Loucy (cell line): ENCODE data around the gene BTBD9.

Source experiments
- H2AFZ ChIP-seq: fragments of 200-600 bp; sonication (generic); 2 replicates; pipeline ENCODE4 v1.6.0; 2016; ENCODE audit warnings: antibody characterized with exemption, mild to moderate bottlenecking, low read length, moderate library complexity
- H3F3A ChIP-seq: fragments of 200-600 bp; 2 replicates; pipeline ENCODE4 v1.6.0; 2016; ENCODE audit warnings: antibody characterized with exemption, low read depth, mild to moderate bottlenecking
- H3K27me3 ChIP-seq: fragments of 200-600 bp; sonication (generic); 2 replicates; pipeline ENCODE4 v1.6.1; 2014; ENCODE audit warnings: low read length, mild to moderate bottlenecking; ENCODE audit not compliant: insufficient read depth, poor library complexity, severe bottlenecking
- H3K36me3 ChIP-seq: fragments of 200-600 bp; sonication (generic); 2 replicates; pipeline ENCODE4 v1.6.1; 2016; ENCODE audit warnings: low read length; ENCODE audit not compliant: insufficient read depth
- H3K4me1 ChIP-seq: fragments of 200-600 bp; sonication (generic); 2 replicates; pipeline ENCODE4 v1.5.1; 2014; ENCODE audit warnings: low read length, mild to moderate bottlenecking; ENCODE audit not compliant: insufficient read depth, poor library complexity, severe bottlenecking
- H3K4me2 ChIP-seq: fragments of 200-600 bp; sonication (generic); 2 replicates; pipeline ENCODE4 v1.6.0; 2014; ENCODE audit warnings: antibody characterized with exemption, low read length, low read depth, mild to moderate bottlenecking; ENCODE audit not compliant: poor library complexity, severe bottlenecking
- H3K4me3 ChIP-seq: fragments of 200-600 bp; sonication (generic); 2 replicates; pipeline ENCODE4 v1.5.1; 2014; ENCODE audit warnings: low read length, mild to moderate bottlenecking, mixed read lengths; ENCODE audit not compliant: poor library complexity, severe bottlenecking
- H3K79me2 ChIP-seq: fragments of 200-600 bp; sonication (generic); 2 replicates; pipeline ENCODE4 v1.6.1; 2014; ENCODE audit warnings: low read length; ENCODE audit not compliant: insufficient read depth
- H3K9ac ChIP-seq: fragments of 200-600 bp; sonication (generic); 2 replicates; pipeline ENCODE4 v1.6.0; 2014; ENCODE audit warnings: mild to moderate bottlenecking, low read depth, low read length, moderate library complexity; ENCODE audit not compliant: poor library complexity, severe bottlenecking
- H3K9me2 ChIP-seq: fragments of 200-600 bp; sonication (generic); replicated peaks from 2 replicates; pipeline ENCODE4 v1.6.1; 2016; ENCODE audit warnings: low read depth, low read length, mixed read lengths
- H3K9me3 ChIP-seq: fragments of 200-600 bp; sonication (generic); 2 replicates; pipeline ENCODE4 v1.6.1; 2014; ENCODE audit warnings: mild to moderate bottlenecking, antibody characterized with exemption, low read length, low read depth; ENCODE audit not compliant: insufficient read depth
- H4K20me1 ChIP-seq: fragments of 200-600 bp; sonication (generic); 2 replicates; pipeline ENCODE4 v1.6.0; 2014; ENCODE audit warnings: antibody characterized with exemption, low read length, mild to moderate bottlenecking; ENCODE audit not compliant: insufficient read depth, poor library complexity, severe bottlenecking
- CTCF ChIP-seq: fragments of 200-600 bp; sonication (generic); conservative IDR thresholded peaks from 2 replicates; pipeline ENCODE4 v1.5.1; 2014; ENCODE audit warnings: mild to moderate bottlenecking, antibody characterized with exemption, low read length
- EZH2phosphoT487 ChIP-seq: fragments of 200-600 bp; IDR thresholded peaks from 2 replicates; pipeline ENCODE4 v1.6.1; 2018; ENCODE audit warnings: antibody characterized with exemption, mild to moderate bottlenecking, moderate library complexity, borderline replicate concordance

Gene BTBD9

GRCh38 chr6:38502423-38502822 lies 137.3 kb downstream of the BTBD9 start:
- no peaks in the 10 kb centered on the region for H3K9me2 ChIP-seq
- H3K4me2 ChIP-seq = no peak overlapping the region
- no peaks in the 10 kb centered on the region for H3F3A ChIP-seq
- peaks cover 5% of the 10 kb centered on the region for H3K4me1 ChIP-seq
- TF ChIP-seq CTCF = no peak
- no peak for TF ChIP-seq EZH2phosphoT487
- H3K79me2 ChIP-seq = no peaks in the 10 kb centered on the region
- no peaks in the 10 kb centered on the region for H4K20me1 ChIP-seq
- no peak overlapping the region for H3K4me3 ChIP-seq
- no peak overlapping the region for H2AFZ ChIP-seq
- H3K36me3 ChIP-seq = no peaks in the 10 kb centered on the region
- H3K9ac ChIP-seq = no peak overlapping the region
- H3K9me3 ChIP-seq = no peaks in the 10 kb centered on the region
- no peaks in the 10 kb centered on the region for H3K27me3 ChIP-seq

- H3K9me3 ChIP-seq = no peaks in the 10 kb centered on the region
- no peaks in the 10 kb centered on the region for H3K36me3 ChIP-seq
- no peaks in the 10 kb centered on the region for H4K20me1 ChIP-seq
- no peak overlapping the region for H3K4me2 ChIP-seq
- no peak overlapping the region for H3K4me3 ChIP-seq
- peaks cover 3% of the 10 kb centered on the region for H3K4me1 ChIP-seq
- no peaks in the 10 kb centered on the region for H3K27me3 ChIP-seq
- H3K9me2 ChIP-seq = no peaks in the 10 kb centered on the region
- no peaks in the 10 kb centered on the region for H3F3A ChIP-seq
- H3K79me2 ChIP-seq = no peaks in the 10 kb centered on the region
- TF ChIP-seq CTCF (no peak), EZH2phosphoT487 (no peak)
- H3K9ac ChIP-seq = no peak overlapping the region
- H2AFZ ChIP-seq = no peak overlapping the region
Observed at GRCh38 chr6:38501931-38502330, 137.8 kb downstream of the BTBD9 start.

GRCh38 chr6:38499529-38500096 lies 140.1 kb downstream of the BTBD9 start:
- Histone ChIP-seq H3K36me3 (no peaks in the 10 kb centered on the region), H3K9me3 (no peaks in the 10 kb centered on the region), H3F3A (no peaks in the 10 kb centered on the region), H3K4me1 (no peaks in the 10 kb centered on the region), H3K79me2 (no peaks in the 10 kb centered on the region), H2AFZ (no peak overlapping the region), H4K20me1 (no peaks in the 10 kb centered on the region), H3K9ac (no peak overlapping the region), H3K4me3 (no peak overlapping the region), H3K9me2 (no peaks in the 10 kb centered on the region), H3K27me3 (no peaks in the 10 kb centered on the region), H3K4me2 (no peak overlapping the region)
- TF ChIP-seq EZH2phosphoT487 = no peak
- no peak for TF ChIP-seq CTCF
